ENCODE data around the gene CORO2B.
"Not testable (repeated sequence)": the region's sequence is repeated elsewhere in the genome, so short reads cannot be mapped to it uniquely, and the experiment has no call there.

The CORO2B gene

DNA sequence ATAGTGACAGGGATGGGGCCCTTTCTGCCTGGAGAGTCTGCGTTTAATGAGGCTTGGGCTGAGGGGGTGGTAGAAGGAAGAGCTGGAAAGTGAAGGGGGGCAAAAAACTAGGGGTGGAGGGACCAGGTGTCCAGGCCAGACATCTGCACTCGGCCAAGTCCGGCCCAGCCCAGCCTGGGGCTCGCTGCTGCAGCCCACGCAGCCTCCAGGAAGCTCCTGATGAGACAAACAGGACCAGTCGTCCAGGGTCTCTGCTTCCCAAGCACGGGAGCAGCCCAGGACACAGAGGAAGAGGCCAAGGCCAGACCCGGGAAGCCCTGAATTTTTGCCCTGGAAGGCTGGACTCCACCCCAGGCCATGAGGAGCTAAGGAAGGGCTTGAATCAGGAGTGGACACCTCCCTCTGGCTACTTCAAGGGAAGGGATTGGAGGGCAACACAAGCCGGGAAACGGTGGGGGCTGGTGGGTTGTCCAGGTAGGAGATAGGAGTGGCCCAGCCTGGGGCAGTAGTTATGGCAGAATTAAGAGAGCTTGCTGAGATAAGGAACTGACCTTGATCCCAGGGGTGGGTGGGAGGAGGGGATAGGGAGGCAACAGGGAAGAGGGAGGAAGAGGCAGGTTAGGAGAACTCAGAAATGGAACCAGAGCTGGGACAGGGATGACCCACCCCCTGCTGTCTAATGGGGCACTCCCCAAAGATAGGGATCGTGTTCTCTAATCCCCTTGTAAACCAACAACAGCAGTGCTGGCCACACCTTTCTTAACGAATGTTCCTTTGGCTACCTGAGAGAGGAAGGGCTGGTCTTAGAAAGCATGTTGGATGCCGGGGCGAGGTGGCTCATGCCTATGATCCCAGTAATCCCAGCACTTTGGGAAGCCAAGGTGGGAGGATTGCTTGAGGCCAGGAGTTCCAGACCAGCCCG is 152.4 kb downstream of the CORO2B start:
- no peak for DNase-seq (ENCODE audit: low read depth)

GRCh38 chr15:68732451-68732850 is 153.7 kb downstream of the CORO2B start:
- DNase-seq (ENCODE audit: low read depth): no peak

DNA sequence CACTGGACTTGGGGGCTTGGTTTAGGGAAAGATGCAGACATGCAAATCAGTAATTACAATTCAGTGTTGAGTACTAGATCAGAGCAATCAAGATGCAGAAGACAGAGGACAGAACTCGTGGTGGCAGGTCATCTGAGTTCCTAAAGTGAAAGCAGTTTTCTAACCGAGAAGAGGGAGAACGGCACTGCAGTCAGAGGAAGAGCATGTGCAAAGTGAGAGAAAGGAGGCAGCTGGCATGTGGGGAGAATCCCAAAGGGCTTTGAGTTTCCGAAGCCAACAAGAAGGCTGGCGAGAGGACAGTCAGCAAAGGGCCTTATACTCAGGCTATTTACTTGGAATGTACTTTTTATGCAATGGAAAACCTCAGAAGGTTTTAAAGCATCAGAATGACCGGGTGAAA is 154.9 kb downstream of the CORO2B start:
- no peak for DNase-seq (ENCODE audit: low read depth)

DNA sequence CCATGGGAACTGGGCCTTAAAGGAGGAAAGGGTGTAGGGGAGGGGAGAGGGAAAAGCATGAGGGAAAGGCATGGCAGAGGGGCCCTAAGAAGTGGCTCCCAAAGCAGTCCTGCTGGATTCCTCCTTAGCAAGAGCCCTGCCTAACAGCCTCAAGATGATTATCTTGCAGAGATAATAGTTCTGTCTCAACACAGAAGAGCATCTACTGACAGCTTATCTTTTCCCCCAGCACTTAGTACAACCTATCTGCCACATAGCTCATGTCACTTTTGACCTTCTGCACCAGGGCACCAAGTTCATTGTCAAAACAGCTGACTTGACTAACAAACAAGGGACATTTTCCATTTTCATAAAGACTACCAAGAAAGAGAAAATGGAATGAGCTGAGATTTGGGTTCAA is 155.6 kb downstream of the CORO2B start:
- DNase-seq (ENCODE audit: low read depth): no peak

GRCh38 chr15:68734881-68735280 is 156.1 kb downstream of the CORO2B start:
- DNase-seq (ENCODE audit: low read depth): no peak

DNA sequence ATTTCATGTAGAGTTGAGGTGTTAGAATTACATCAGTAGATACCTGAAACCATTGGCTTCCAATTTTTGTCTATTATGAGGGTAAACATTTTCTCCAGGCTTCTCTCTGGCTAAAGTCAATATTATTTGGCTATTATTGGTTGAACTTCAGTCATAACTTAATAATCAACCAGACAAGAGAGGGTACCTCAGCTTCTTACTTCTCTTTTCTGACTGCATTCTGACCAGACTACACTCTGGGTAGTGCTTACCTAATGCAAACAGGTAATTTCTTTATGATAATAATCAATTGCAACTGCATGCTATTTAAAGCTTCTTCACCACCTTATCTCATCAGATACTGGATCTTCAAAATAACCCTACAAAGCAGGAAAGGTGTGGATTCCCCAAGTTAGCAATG is 156.8 kb downstream of the CORO2B start:
- DNase-seq (ENCODE audit: low read depth): no peak

- DNase-seq (ENCODE audit: low read depth): no peak
Observed at GRCh38 chr15:68739390-68740080, 160.7 kb downstream of the CORO2B start.

DNA sequence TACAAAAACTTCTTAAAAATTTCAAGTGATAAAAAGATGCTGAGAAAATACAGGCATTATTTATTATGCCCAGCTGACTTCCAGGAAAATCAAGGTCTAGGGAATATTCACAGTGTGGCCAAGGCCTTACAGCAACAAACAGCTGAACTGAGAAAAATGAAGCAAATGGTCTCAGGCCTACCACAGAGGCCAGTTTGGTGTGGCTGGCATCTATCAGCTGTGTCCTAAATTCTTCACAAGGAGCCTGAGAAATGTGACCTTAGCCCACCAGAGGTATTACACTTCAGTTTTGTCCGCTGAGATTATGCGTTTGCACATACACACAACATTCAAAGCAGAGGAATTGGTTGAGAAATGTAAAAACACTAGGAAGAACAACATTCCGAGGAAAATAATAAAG is 164.5 kb downstream of the CORO2B start:
- DNase-seq (ENCODE audit: low read depth): no peak

DNA sequence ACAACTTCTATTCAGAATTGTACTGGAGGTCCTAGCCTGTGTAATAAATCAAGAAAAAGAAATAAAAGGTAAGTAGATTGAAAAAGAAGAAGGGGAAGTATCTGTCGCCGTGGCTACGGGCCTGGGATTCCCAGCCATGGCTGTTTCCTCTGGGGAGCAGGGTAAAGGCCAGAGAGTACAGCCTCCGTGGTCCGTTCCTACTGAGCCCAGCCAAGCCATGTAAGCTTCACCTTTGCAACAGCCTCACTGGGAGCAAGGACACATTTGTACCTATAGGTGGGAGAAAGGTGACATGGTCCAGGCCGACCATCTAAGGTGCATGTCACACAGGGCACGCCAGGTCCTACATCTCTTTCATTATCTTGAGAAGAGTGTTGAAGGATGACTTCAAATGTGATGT is 170.6 kb downstream of the CORO2B start:
- DNase-seq (ENCODE audit: low read depth): no peak

DNA sequence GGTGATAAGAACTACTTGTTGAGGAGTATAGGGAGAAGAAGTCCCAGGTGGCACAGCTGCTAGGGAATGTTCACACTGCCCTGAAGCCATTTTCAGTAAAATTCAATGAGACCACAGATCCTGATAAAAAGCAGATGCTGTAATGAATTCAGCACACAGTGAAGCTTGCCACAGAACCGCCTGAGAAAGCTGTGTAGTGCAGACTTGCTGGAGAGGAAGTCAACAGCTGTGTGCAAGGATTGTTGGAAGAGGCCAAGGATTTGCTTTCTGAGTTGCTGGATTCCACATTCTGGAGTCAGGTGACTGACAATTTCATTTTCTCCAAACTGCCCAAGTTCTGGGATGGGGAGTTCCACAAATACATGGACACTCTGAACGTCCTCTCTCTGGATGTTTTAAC is 171.0 kb downstream of the CORO2B start:
- DNase-seq (ENCODE audit: low read depth): no peak

DNA sequence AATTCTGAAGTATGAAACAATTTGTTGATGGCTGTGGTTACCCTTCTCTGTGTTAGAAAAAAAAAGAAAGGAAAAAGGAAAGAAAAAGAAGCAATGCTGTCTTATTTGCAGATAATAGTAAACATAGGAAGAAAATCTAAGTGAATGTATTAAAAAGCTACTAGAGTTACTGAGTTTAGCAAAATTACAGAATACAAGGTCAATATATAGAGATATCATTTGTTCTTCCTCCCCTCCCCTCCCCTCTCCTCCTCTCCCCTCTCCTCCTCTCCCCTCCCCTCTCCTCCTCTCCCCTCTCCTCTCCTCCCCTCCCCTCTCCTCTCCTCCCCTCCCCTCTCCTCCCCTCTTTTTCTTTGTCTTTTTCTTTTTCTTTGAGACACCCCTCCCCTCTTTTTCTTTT is 172.8 kb downstream of the CORO2B start:
- DNase-seq (ENCODE audit: low read depth): no peak

DNA sequence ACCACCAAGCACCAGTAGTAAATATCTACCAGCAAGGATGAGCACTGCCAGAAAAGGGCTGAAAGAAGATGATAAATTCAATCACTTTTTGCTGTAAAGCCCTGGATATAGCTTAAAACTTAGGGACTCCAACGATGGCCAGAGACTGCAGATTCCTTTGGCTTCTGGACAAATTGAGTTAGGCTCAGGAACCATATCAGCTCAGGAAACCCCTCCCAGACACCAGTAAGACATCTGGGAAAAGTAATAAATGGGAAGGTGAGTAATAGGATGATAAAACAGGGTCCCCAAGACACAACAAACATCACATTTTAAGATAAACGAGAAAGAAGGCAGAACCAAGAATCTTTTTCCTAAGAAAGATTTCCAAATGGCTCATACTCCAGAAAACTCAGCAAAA is 176.9 kb downstream of the CORO2B start:
- DNase-seq (ENCODE audit: low read depth): no peak

DNA sequence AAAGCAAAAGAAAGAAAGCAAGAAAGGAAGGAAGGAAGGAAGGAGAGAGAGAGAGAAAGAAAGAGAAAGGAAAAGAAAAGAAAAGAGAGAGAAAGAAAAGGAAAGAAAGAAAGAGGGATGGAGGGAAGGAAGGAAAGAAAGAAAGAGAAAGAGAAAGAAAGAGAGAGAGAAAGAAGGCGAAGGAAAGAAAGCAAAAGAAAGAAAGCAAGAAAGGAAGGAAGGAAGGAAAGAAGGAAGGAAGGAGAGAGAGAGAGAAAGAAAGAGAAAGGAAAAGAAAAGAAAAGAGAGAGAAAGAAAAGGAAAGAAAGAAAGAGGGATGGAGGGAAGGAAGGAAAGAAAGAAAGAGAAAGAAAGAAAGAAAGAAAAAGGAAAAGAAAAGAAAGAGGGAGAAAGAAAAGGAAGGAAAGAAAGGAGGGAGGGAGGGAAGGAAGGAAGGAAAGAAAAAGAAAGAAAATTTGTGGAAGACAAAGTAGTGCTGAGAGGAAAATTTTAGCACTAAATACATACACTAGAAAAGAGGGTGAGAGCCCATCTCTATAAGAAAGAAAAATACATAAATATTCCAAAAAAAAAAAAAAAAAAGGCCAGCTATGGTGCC is 181.3 kb downstream of the CORO2B start:
- DNase-seq (ENCODE audit: low read depth): not testable (repeated sequence)

GRCh38 chr15:68763063-68763462 is 184.3 kb downstream of the CORO2B start:
- no peak for DNase-seq (ENCODE audit: low read depth)

- DNase-seq (ENCODE audit: low read depth): no peak
Observed at GRCh38 chr15:68764090-68764489, 185.3 kb downstream of the CORO2B start.

GRCh38 chr15:68765602-68766368 is 187.0 kb downstream of the CORO2B start:
- DNase-seq (ENCODE audit: low read depth): no peak

DNA sequence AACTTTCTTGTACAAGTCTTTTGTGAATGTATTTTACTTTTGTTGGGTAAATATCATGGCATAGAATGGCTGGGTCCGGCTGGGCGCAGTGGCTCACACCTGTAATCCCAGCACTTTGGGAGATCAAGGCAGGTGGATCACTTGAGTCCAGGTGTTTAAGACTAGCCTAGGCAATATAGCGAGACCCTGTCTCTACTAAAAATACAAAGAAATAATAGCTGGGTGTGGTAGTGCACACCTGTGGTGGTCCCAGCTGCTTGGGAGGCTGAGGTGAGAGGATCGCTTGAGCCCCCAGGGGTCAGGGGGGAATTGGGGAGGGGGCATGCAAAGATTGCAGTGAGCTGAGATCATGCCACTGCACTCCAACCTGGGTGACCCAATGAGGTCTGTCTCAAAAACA is 189.0 kb downstream of the CORO2B start:
- DNase-seq (ENCODE audit: low read depth): no peak

- no peak for DNase-seq (ENCODE audit: low read depth)
Observed at GRCh38 chr15:68768321-68768720, 189.5 kb downstream of the CORO2B start.

GRCh38 chr15:68769702-68770101 is 190.9 kb downstream of the CORO2B start:
- DNase-seq (ENCODE audit: low read depth): no peak

- no peak for DNase-seq (ENCODE audit: low read depth)
Observed at GRCh38 chr15:68770216-68770615, 191.4 kb downstream of the CORO2B start.

- DNase-seq (ENCODE audit: low read depth): no peak
Observed at GRCh38 chr15:68773036-68773435, 194.2 kb downstream of the CORO2B start.

GRCh38 chr15:68774120-68774519 is 195.3 kb downstream of the CORO2B start:
- no peak for DNase-seq (ENCODE audit: low read depth)

All from activated T-cell treated with anti-CD3 and anti-CD28 coated beads for 1 hour (primary cell).